Astrocyte of the spinal cord (primary cell): ENCODE results near the gene SOD3.

Experiments used
- DNase-seq: peaks from one replicate; pipeline ENCODE4 v3.0.0; 2011; ENCODE audit warnings: low read depth, low spot score
- H3K4me3 ChIP-seq: 2 replicates; pipeline ENCODE4 v1.5.1; 2011; ENCODE audit warnings: low read depth, mild to moderate bottlenecking, low read length, moderate library complexity
- CTCF ChIP-seq: IDR thresholded peaks from 2 replicates; pipeline ENCODE4 v1.5.1; 2012; ENCODE audit warnings: low read depth, mild to moderate bottlenecking, low read length, inconsistent platforms
- in situ Hi-C: cut with HindIII; loops from 2 replicates; pipeline ENCODE4 v1.10.0; 2017; ENCODE audit warnings: low sequenced_read_pairs

SOD3 gene

DNA sequence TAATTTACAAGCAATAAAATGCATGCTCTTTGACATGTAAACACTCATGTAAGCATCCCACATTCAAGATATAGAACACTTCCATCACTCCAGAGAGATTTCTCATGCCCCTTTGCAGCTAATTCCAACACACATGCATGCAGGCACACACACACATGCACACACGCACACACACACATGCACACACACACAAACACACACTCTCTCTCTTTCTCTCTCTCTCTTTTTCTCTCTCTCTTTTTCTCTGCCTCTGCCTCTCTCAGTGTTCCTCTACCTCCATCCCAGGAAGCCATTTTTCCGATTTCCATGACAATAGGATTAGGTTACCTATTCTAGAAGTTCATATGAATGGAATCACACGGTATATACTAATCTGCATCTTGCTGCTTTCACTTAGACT, 11.9 kb upstream of the SOD3 start:
- no peak for DNase-seq
- H3K4me3 ChIP-seq, result no peak overlapping the region
- in situ Hi-C loops, result no loop called here
- no peak for TF ChIP-seq CTCF

- no peak overlapping the region for H3K4me3 ChIP-seq
These were observed 4.3 kb upstream of the SOD3 start for GRCh38 chr4:24791043-24791442.

DNA sequence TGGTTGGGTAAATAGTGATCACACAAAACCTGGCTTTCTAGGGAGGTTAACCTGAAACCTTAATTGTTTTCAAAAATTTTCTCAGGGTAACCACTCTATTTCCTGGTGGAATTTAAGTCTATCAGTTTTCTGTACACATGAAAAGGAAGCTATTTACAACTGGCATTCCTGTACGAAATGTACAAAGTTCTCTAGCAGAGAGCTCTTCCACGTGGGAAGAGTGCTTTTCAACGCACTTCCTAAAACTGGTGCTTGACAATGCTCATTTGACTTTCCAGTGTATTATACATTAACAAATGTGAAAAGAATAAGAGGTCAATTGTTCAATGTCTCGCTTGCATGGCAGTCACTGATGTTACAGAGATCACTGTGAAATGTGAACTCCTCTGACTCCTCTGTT, 2.8 kb upstream of the SOD3 start:
- no peak for TF ChIP-seq CTCF
- H3K4me3 ChIP-seq, result no peak overlapping the region
- in situ Hi-C loops, result no loop called here
- DNase-seq, result no peak

More at GRCh38 chr4:24791043-24791442, 4.3 kb upstream of the SOD3 start:
- TF ChIP-seq CTCF, result no peak
- no peak for DNase-seq
- in situ Hi-C loops, result no loop called here

DNA sequence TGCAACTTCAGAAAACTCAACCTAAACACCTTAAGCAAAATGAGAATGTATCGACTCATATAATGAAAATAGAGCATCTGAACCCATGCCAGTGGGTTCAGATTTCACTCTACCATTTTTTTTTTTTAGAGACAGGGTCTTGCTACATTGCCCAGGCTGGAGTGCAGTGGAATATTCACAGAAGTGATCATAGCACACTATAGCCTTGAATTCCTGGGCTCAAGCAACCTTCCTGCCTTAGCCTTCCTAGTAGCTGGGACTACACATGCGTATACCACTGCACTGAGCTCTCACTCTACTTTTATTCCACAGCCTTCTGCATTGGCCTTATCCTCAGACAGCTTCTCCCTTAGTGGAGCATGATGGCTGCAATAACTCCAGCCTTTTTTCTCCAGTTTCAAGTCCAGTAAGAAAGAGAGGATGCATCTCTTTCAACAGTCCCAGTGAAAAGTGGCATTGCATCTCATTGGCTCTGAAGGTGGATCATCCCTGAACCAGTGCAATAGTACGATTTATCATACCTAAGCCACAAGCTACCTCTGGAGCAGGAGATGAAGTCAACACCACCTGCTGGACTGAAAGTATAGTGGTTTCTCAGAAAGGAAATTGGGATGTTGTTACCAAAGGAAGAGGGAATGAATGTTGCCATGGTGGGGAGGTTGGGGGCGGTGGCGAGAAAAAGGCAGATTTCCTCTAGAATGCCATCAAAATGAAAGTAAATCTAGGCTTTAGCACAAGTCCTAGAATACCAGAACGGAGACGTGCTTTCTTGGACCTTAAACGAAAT, 2.0 kb upstream of the SOD3 start:
- in situ Hi-C loops, result no loop called here
- no peak for DNase-seq
- peak; percentile 40 for TF ChIP-seq CTCF
- H3K4me3 ChIP-seq, result no peak overlapping the region

DNA sequence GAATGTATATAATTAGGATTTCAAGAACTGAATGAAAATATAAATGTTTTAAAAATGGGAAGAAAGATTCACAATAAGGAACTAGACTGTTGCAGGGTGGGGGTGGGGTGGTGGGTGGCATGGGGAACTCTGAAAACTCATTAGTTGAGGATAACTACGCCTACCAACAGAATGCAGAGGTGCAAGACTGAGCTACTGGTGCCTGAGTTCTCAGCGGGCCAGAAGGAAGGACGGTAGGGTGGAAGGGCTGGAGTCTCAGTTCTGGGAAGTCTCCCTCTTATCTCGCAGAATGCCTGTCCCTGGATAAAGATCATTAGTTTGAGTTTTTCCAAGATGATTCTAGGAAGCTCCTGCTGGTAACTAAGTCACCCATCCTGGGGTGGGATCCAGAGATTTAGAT, 1.3 kb upstream of the SOD3 start:
- in situ Hi-C loops, result no loop called here
- no peak overlapping the region for H3K4me3 ChIP-seq
- no peak for DNase-seq
- no peak for TF ChIP-seq CTCF

- in situ Hi-C loops, result no loop called here
- no peak for DNase-seq
- no peak for TF ChIP-seq CTCF
- H3K4me3 ChIP-seq, result no peak overlapping the region
These were observed 893 bp upstream of the SOD3 start for GRCh38 chr4:24794480-24794879.
